ENCODE measurements around the gene CD300H.

The CD300H gene

GRCh38 chr17:74547736-74548135 lies 19.6 kb downstream of the CD300H start:
- no peak for DNase-seq

GRCh38 chr17:74547264-74547663 lies 20.0 kb downstream of the CD300H start:
- no peak for DNase-seq

- no peak for DNase-seq
These were observed 20.7 kb downstream of the CD300H start for GRCh38 chr17:74546586-74546985.

- no peak for DNase-seq
These were observed 21.5 kb downstream of the CD300H start, which contains the start of gene CD300C for GRCh38 chr17:74545843-74546230. TSS of gene CD300C (minus strand) at chr17:74546115. CDS start at chr17:74545782, 333 bp downstream.

GRCh38 chr17:74544991-74545842 lies 22.1 kb downstream of the CD300H start:
- DNase-seq = no peak

- DNase-seq = no peak
These were observed 23.2 kb downstream of the CD300H start for GRCh38 chr17:74543891-74544760.

- DNase-seq = no peak
These were observed 23.9 kb downstream of the CD300H start for GRCh38 chr17:74543406-74543805.

GRCh38 chr17:74542727-74543383 lies 24.5 kb downstream of the CD300H start:
- DNase-seq = no peak

- DNase-seq = no peak
These were observed 25.1 kb downstream of the CD300H start for GRCh38 chr17:74542166-74542565.

- no peak for DNase-seq
These were observed 25.9 kb downstream of the CD300H start for GRCh38 chr17:74541176-74542111.

GRCh38 chr17:74539281-74539820 lies 28.0 kb downstream of the CD300H start:
- no peak for DNase-seq

GRCh38 chr17:74536890-74537289 lies 30.4 kb downstream of the CD300H start:
- no peak for DNase-seq

GRCh38 chr17:74532115-74532514 lies 35.2 kb downstream of the CD300H start:
- DNase-seq = no peak

GRCh38 chr17:74531231-74531761 lies 36.0 kb downstream of the CD300H start, which contains the start of gene CD300LB:
TSS of gene CD300LB (minus strand) at chr17:74531475. CDS start at chr17:74531350, 125 bp downstream.
- DNase-seq = no peak

- no peak for DNase-seq
These were observed 36.5 kb downstream of the CD300H start for GRCh38 chr17:74530831-74531150.

- no peak for DNase-seq
These were observed 38.1 kb downstream of the CD300H start for GRCh38 chr17:74529243-74529642.

GRCh38 chr17:74528491-74529199 lies 38.7 kb downstream of the CD300H start:
- DNase-seq = no peak

- DNase-seq = no peak
These were observed 39.6 kb downstream of the CD300H start for GRCh38 chr17:74527756-74528155.

GRCh38 chr17:74527081-74527480 lies 40.2 kb downstream of the CD300H start:
- no peak for DNase-seq

- no peak for DNase-seq
These were observed 40.6 kb downstream of the CD300H start for GRCh38 chr17:74526681-74527080.

- no peak for DNase-seq
These were observed 41.5 kb downstream of the CD300H start for GRCh38 chr17:74525781-74526288.

Data from NCI-H1105 (cell line).